Bladder microvascular endothelial cell (primary cell): ENCODE results near the gene FA2H. TPM values are rescaled to one million over a fixed set of nuclear protein-coding genes. Genes with fewer than 3 reads are reported as not detected.

Source experiments
- total RNA-seq: library from RNA; depleted of rRNA; stranded (reverse); fragments of >200 nt; gene quantifications from 2 replicates; pipeline ENCODE4 v1.2.3, GENCODE V29; 2014

FA2H gene, protein sequence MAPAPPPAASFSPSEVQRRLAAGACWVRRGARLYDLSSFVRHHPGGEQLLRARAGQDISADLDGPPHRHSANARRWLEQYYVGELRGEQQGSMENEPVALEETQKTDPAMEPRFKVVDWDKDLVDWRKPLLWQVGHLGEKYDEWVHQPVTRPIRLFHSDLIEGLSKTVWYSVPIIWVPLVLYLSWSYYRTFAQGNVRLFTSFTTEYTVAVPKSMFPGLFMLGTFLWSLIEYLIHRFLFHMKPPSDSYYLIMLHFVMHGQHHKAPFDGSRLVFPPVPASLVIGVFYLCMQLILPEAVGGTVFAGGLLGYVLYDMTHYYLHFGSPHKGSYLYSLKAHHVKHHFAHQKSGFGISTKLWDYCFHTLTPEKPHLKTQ
- total RNA-seq, result not detected in 2 replicates

DNA sequence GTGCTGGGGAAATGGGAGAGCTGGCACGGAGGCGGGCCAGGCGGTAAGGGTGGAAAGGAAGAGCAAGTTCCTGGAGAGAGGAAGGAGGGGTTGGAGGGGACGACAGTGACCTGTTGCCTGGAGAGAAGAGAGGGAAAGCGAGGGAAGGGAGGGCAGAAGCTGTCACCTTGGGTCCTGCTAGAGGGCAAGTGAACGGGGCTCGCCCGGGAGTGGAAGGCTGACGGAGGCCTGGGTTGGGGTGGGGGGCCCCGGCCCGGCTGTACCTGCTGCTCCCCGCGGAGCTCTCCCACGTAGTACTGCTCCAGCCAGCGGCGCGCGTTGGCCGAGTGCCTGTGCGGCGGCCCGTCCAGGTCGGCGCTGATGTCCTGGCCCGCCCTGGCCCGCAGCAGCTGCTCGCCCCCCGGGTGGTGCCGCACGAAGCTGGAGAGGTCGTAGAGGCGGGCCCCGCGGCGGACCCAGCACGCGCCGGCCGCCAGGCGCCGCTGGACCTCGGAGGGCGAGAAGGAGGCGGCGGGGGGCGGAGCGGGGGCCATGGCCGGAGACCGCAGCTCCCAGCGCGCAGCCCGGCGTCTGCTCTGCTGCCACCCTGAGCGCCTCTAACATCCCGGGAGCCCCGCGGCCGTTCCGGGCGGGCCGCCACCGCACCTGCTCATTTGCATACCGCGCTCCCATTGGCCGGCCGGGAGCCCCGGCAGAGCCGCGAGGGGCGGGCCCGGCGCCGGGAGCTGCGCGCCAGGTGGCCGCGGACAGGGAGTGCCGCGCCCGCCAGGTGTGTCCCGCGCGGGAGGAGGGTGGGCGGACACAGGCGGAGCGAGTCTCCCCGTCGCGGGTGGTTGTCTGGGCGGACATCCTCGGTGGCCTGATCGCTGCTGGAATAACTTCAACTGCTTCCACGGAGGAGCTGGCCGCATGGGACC, at the start of gene FA2H:
FA2H (minus strand) TSS at position 598 of the 917 bp plus-strand sequence; CDS start at position 533, 65 bp downstream.

DNA sequence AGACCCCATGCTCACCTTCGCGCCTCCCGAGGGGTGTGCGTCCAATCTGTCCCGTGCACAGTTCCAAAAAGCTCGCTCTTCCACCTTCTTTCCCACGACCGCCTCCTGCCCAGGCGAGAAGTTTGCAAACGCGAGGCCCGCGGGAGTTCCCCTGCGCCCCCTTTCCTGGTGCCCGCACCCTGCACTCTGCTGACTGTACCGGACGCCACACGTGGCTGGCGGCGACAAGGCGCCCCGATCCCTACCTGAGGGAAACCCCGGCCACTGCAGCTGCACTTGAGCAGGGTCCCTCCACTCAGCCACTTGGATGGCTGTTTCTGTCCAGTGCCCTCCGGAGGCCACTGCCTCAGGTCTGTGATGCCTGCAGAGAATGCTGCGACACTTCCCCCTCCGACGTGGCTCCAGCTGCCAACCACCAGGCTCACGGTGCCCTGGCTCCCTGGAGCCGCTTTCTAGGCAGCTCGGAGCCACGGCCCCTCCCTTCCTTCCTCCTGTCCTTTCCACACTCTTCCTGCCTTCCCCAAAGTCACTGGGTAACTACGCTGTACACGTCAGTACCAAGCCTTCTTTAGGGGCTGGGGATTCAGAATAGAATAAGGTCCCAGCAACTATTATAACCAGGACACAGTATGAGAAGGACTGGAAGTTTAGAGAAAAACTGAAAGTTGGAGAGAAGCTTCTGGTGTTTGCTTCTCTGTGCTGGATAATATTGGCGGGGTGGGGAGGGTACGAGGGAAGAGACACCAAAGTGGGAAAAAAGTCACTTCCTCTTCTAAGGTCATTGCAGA, 74.0 kb downstream of the FA2H start, which contains the start of gene MLKL:
MLKL (minus strand) TSS at position 425 of the 788 bp plus-strand sequence. CDS start 5,105 bp downstream, outside the sequence.

DNA sequence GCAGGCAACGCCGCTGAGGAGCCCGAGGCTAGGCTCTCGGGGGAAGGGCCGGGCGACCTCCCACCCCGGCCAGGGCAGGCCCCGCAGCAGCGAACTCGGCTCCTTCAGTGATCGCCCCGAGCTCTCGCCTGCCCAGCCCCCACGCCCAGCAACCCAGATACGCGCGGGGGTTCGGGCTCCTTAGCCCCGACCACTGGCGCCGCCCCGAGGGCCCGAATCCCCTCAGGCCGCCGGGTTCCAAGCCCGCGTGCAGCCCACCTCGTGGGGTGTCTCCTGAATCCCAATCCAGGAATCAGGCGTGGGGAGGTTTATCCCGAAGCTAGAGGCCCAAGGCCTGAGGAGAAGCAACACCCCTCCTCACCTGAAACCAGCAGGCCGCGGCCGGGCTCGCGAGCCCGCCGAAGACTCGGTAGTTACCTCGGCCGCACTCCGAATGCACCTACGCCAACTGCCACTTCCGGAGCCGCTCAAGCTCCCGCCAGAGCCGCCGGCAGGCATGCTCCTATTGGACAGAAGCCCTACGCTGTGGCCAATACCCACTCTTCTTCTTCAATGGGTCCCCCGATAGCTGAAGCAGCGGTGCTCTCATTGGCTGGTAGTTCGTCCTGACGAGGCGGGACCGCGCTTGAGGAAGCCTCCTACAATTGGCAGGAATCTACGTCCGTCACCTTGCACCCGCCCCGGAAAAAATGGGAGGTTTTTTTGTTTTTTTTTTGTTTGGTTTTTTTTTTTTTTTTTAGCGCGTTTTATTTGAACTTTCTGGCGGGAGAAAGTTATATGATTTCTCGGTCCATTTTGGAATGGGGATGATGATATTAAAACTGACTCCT, 108.0 kb downstream of the FA2H start, which contains the start of gene RFWD3:
RFWD3 (minus strand) TSS at position 453 of the 830 bp plus-strand sequence. CDS start 5,428 bp downstream, outside the sequence.

Other genes with a start within 250 kb of the FA2H start
- 70.9 and 239 TPM in 2 replicates for gene GLG1, start 167.7 kb downstream of the FA2H start, total RNA-seq
- gene RFWD3, start 107.9 kb downstream of the FA2H start, total RNA-seq, result 15.9 and 30.5 TPM in 2 replicates
- 16.7 and 23.5 TPM in 2 replicates for gene MLKL, start 74.0 kb downstream of the FA2H start, total RNA-seq
- gene WDR59, start 210.3 kb upstream of the FA2H start, total RNA-seq, result 8.6 and 19.3 TPM in 2 replicates
- gene ZNRF1, start 224.2 kb upstream of the FA2H start, total RNA-seq, result 9.6 and 18.1 TPM in 2 replicates